ENCODE results near the gene UBL4B.

The UBL4B gene

GRCh38 chr1:110150330-110151174 lies 38.3 kb downstream of the UBL4B start, which contains the start of gene SLC6A17:
SLC6A17 (plus strand) TSS chr1:110150494; CDS start chr1:110166930, 16,436 bp downstream.
- H3K4me2 ChIP-seq (ENCODE audit: insufficient read depth, low read length, poor library complexity, severe bottlenecking) = peak within 1 kb of the TSS; percentile 87
- H3K23ac ChIP-seq (ENCODE audit: low read depth, low read length, poor library complexity) = peak within 1 kb of the TSS; percentile 47

DNA sequence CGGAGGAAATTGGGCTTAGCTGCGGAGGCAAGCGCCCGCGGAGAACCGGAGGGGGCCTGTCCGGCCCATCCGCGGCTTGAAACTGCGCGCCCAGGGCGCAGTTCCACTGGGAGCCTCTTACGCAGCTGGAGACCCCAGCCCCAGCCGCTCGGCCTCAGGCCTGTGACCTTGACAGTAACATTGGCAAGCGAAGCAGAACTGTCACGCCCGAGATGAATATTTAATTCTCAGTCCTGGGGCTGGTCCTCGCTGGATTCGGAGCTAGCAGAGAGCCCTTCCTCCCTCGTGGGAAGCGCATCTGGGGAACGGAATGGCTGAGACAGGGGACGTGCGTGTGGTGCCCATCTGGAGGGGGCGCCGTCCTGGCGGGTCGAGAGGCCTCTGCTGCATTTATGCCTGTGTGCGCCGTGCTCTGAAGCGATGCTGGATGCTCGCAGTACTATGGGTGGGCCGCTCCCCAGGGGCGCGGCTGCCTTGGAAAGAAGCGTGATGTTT lies 39.0 kb downstream of the UBL4B start:
- no peak overlapping the region for H4K8ac ChIP-seq (ENCODE audit: low read depth, low read length)
- no peak overlapping the region for H2AFZ ChIP-seq (ENCODE audit: low read length)
- no peak overlapping the region for H3K18ac ChIP-seq (ENCODE audit: low read length)
- peak overlapping the region in 1 of 2 donors; percentile 62 for H3K4me3 ChIP-seq (ENCODE audit: low read length in 2 of 2)
- no peak overlapping the region for H2AK5ac ChIP-seq (ENCODE audit: low read depth, low read length)
- no CpG with 5 or more reads among the region's 37 CpGs for WGBS, 2 donors (ENCODE audit: extremely low coverage in 2 of 2, insufficient read length in 2 of 2, insufficient replicate concordance in 1 of 2)
- H3K9ac ChIP-seq (ENCODE audit: low read depth, low read length, poor library complexity) = no peak overlapping the region
- no peak overlapping the region for H3K23ac ChIP-seq (ENCODE audit: low read depth, low read length, poor library complexity)
- peak overlapping the region; percentile 29 for H3K4me2 ChIP-seq (ENCODE audit: insufficient read depth, low read length, poor library complexity, severe bottlenecking)
- H2BK120ac ChIP-seq (ENCODE audit: low read depth, low read length) = no peak overlapping the region
- no peak overlapping the region for H2BK15ac ChIP-seq (ENCODE audit: low read length)
- H3K79me1 ChIP-seq (ENCODE audit: low read depth, low read length) = no peaks in the 10 kb centered on the region
- no peaks in the 10 kb centered on the region for H3K4me1 ChIP-seq (ENCODE audit: control insufficient read depth in 2 of 2, insufficient read depth in 1 of 2, low read depth in 1 of 2, low read length in 2 of 2)
- no peak overlapping the region for H3K4ac ChIP-seq (ENCODE audit: low read length)
- H3K14ac ChIP-seq (ENCODE audit: low read length) = no peak overlapping the region
- no peaks in the 10 kb centered on the region for H3K9me3 ChIP-seq (replicated peaks in 1 of 2; ENCODE audit: control insufficient read depth in 2 of 2, insufficient read depth in 1 of 2, low read depth in 1 of 2, low read length in 2 of 2)
- no peaks in the 10 kb centered on the region for H3K36me3 ChIP-seq (replicated peaks in 1 of 2; ENCODE audit: control insufficient read depth in 2 of 2, insufficient read depth in 2 of 2, low read length in 2 of 2)
- no peak for DNase-seq (ENCODE audit: low spot score)
- H3K27me3 ChIP-seq (ENCODE audit: control insufficient read depth in 3 of 3, insufficient read depth in 3 of 3, low read depth in 1 of 3, low read length in 3 of 3) = peaks cover 14 to 94% (median 67%) of the 10 kb centered on the region in 3 experiments
- no peak overlapping the region for H2BK5ac ChIP-seq (ENCODE audit: low read length)
- H3K27ac ChIP-seq (replicated peaks; ENCODE audit: low read length) = no peak overlapping the region
- no peak overlapping the region for H2BK12ac ChIP-seq (ENCODE audit: low read length)
- H4K91ac ChIP-seq (ENCODE audit: low read depth, low read length, poor library complexity) = no peak overlapping the region

More at GRCh38 chr1:110150330-110151174, 38.3 kb downstream of the UBL4B start, which contains the start of gene SLC6A17:
- no peak within 1 kb of the TSS for H3K4ac ChIP-seq (ENCODE audit: low read length)
- DNase-seq (ENCODE audit: low spot score) = peak; percentile 45
- peak within 1 kb of the TSS; percentile 26 for H2AFZ ChIP-seq (ENCODE audit: low read length)
- peak within 1 kb of the TSS; percentile 51 for H3K14ac ChIP-seq (ENCODE audit: low read length)
- no peak within 1 kb of the TSS for H2AK5ac ChIP-seq (ENCODE audit: low read depth, low read length)
- H3K4me1 ChIP-seq (ENCODE audit: control insufficient read depth in 2 of 2, insufficient read depth in 1 of 2, low read depth in 1 of 2, low read length in 2 of 2) = no peaks in the 10 kb centered on the region
- H3K79me1 ChIP-seq (ENCODE audit: low read depth, low read length) = no peaks in the 10 kb centered on the region
- no peak within 1 kb of the TSS for H3K27ac ChIP-seq (replicated peaks; ENCODE audit: low read length)
- H2BK120ac ChIP-seq (ENCODE audit: low read depth, low read length) = no peak within 1 kb of the TSS
- peaks cover 14 to 97% (median 67%) of the 10 kb centered on the region in 3 experiments for H3K27me3 ChIP-seq (ENCODE audit: control insufficient read depth in 3 of 3, insufficient read depth in 3 of 3, low read depth in 1 of 3, low read length in 3 of 3)
- H3K9me3 ChIP-seq (replicated peaks in 1 of 2; ENCODE audit: control insufficient read depth in 2 of 2, insufficient read depth in 1 of 2, low read depth in 1 of 2, low read length in 2 of 2) = no peaks in the 10 kb centered on the region
- H4K91ac ChIP-seq (ENCODE audit: low read depth, low read length, poor library complexity) = no peak within 1 kb of the TSS
- no peak within 1 kb of the TSS for H2BK5ac ChIP-seq (ENCODE audit: low read length)
- H4K8ac ChIP-seq (ENCODE audit: low read depth, low read length) = no peak within 1 kb of the TSS
- WGBS, 2 donors (ENCODE audit: extremely low coverage in 2 of 2, insufficient read length in 2 of 2, insufficient replicate concordance in 1 of 2) = no CpG with 5 or more reads among the region's 104 CpGs
- H3K36me3 ChIP-seq (replicated peaks in 1 of 2; ENCODE audit: control insufficient read depth in 2 of 2, insufficient read depth in 2 of 2, low read length in 2 of 2) = no peaks in the 10 kb centered on the region
- peak within 1 kb of the TSS; percentile 5 to 62 for H3K4me3 ChIP-seq (ENCODE audit: low read length in 2 of 2)
- H2BK15ac ChIP-seq (ENCODE audit: low read length) = no peak within 1 kb of the TSS
- H2BK12ac ChIP-seq (ENCODE audit: low read length) = no peak within 1 kb of the TSS
- peak within 1 kb of the TSS; percentile 46 for H3K9ac ChIP-seq (ENCODE audit: low read depth, low read length, poor library complexity)
- H3K18ac ChIP-seq (ENCODE audit: low read length) = peak within 1 kb of the TSS; percentile 50

- H3K4me3 ChIP-seq (ENCODE audit: low read length in 2 of 2) = no peak overlapping the region
- no peak overlapping the region for H3K23ac ChIP-seq (ENCODE audit: low read depth, low read length, poor library complexity)
- no peak for DNase-seq (ENCODE audit: low spot score)
- H3K4me1 ChIP-seq (ENCODE audit: control insufficient read depth in 2 of 2, insufficient read depth in 1 of 2, low read depth in 1 of 2, low read length in 2 of 2) = no peaks in the 10 kb centered on the region
- H3K27ac ChIP-seq (replicated peaks; ENCODE audit: low read length) = no peak overlapping the region
- H3K9ac ChIP-seq (ENCODE audit: low read depth, low read length, poor library complexity) = no peak overlapping the region
- no peak overlapping the region for H4K91ac ChIP-seq (ENCODE audit: low read depth, low read length, poor library complexity)
- no peak overlapping the region for H2BK12ac ChIP-seq (ENCODE audit: low read length)
- no peak overlapping the region for H3K4ac ChIP-seq (ENCODE audit: low read length)
- no peak overlapping the region for H2BK120ac ChIP-seq (ENCODE audit: low read depth, low read length)
- H4K8ac ChIP-seq (ENCODE audit: low read depth, low read length) = no peak overlapping the region
- H3K27me3 ChIP-seq (ENCODE audit: control insufficient read depth in 3 of 3, insufficient read depth in 3 of 3, low read depth in 1 of 3, low read length in 3 of 3) = peaks cover 14 to 86% (median 63%) of the 10 kb centered on the region in 3 experiments
- H3K79me1 ChIP-seq (ENCODE audit: low read depth, low read length) = no peaks in the 10 kb centered on the region
- H3K14ac ChIP-seq (ENCODE audit: low read length) = no peak overlapping the region
- no peak overlapping the region for H3K18ac ChIP-seq (ENCODE audit: low read length)
- H2AFZ ChIP-seq (ENCODE audit: low read length) = no peak overlapping the region
- H2BK5ac ChIP-seq (ENCODE audit: low read length) = no peak overlapping the region
- whole genome bisulfite sequencing, 2 donors (ENCODE audit: extremely low coverage in 2 of 2, insufficient read length in 2 of 2, insufficient replicate concordance in 1 of 2) = no CpG with 5 or more reads among the region's 8 CpGs
- H2AK5ac ChIP-seq (ENCODE audit: low read depth, low read length) = no peak overlapping the region
- no peak overlapping the region for H2BK15ac ChIP-seq (ENCODE audit: low read length)
- H3K36me3 ChIP-seq (replicated peaks in 1 of 2; ENCODE audit: control insufficient read depth in 2 of 2, insufficient read depth in 2 of 2, low read length in 2 of 2) = no peaks in the 10 kb centered on the region
- no peak overlapping the region for H3K4me2 ChIP-seq (ENCODE audit: insufficient read depth, low read length, poor library complexity, severe bottlenecking)
- no peaks in the 10 kb centered on the region for H3K9me3 ChIP-seq (replicated peaks in 1 of 2; ENCODE audit: control insufficient read depth in 2 of 2, insufficient read depth in 1 of 2, low read depth in 1 of 2, low read length in 2 of 2)
Observed at GRCh38 chr1:110152133-110152785, 40.0 kb downstream of the UBL4B start.

- no peak overlapping the region for H4K8ac ChIP-seq (ENCODE audit: low read depth, low read length)
- no peak overlapping the region for H3K4ac ChIP-seq (ENCODE audit: low read length)
- no peak overlapping the region for H3K4me3 ChIP-seq (ENCODE audit: low read length in 2 of 2)
- no peak overlapping the region for H2BK15ac ChIP-seq (ENCODE audit: low read length)
- no peak overlapping the region for H3K9ac ChIP-seq (ENCODE audit: low read depth, low read length, poor library complexity)
- no peak overlapping the region for H3K18ac ChIP-seq (ENCODE audit: low read length)
- no peak for DNase-seq (ENCODE audit: low spot score)
- H3K14ac ChIP-seq (ENCODE audit: low read length) = no peak overlapping the region
- H4K91ac ChIP-seq (ENCODE audit: low read depth, low read length, poor library complexity) = no peak overlapping the region
- H3K27me3 ChIP-seq (ENCODE audit: control insufficient read depth in 3 of 3, insufficient read depth in 3 of 3, low read depth in 1 of 3, low read length in 3 of 3) = peaks cover 14 to 80% (median 60%) of the 10 kb centered on the region in 3 experiments
- H3K4me2 ChIP-seq (ENCODE audit: insufficient read depth, low read length, poor library complexity, severe bottlenecking) = no peak overlapping the region
- H2AK5ac ChIP-seq (ENCODE audit: low read depth, low read length) = no peak overlapping the region
- no peak overlapping the region for H2BK5ac ChIP-seq (ENCODE audit: low read length)
- no peak overlapping the region for H3K23ac ChIP-seq (ENCODE audit: low read depth, low read length, poor library complexity)
- no peak overlapping the region for H2AFZ ChIP-seq (ENCODE audit: low read length)
- H3K79me1 ChIP-seq (ENCODE audit: low read depth, low read length) = no peaks in the 10 kb centered on the region
- no peak overlapping the region for H3K27ac ChIP-seq (replicated peaks; ENCODE audit: low read length)
- H2BK12ac ChIP-seq (ENCODE audit: low read length) = no peak overlapping the region
- H2BK120ac ChIP-seq (ENCODE audit: low read depth, low read length) = no peak overlapping the region
- no peaks in the 10 kb centered on the region for H3K36me3 ChIP-seq (replicated peaks in 1 of 2; ENCODE audit: control insufficient read depth in 2 of 2, insufficient read depth in 2 of 2, low read length in 2 of 2)
- no peaks in the 10 kb centered on the region for H3K9me3 ChIP-seq (replicated peaks in 1 of 2; ENCODE audit: control insufficient read depth in 2 of 2, insufficient read depth in 1 of 2, low read depth in 1 of 2, low read length in 2 of 2)
- H3K4me1 ChIP-seq (ENCODE audit: control insufficient read depth in 2 of 2, insufficient read depth in 1 of 2, low read depth in 1 of 2, low read length in 2 of 2) = no peaks in the 10 kb centered on the region
Observed at GRCh38 chr1:110153407-110153950, 41.2 kb downstream of the UBL4B start.

All from neuronal stem cell (in vitro differentiated cells).